HEK293T (cell line): ENCODE data around the gene DPP8.

Experiments used
- CTCF ChIA-PET: fragments of 350-600 bp; formaldehyde crosslinking; extraction: SDS; loops from one replicate; lab custom pipeline; 2021; ENCODE audit warnings: antibody characterized with exemption, inconsistent platforms; lab: Yijun Ruan, JAX
- POLR2A ChIA-PET: fragments of 350-600 bp; formaldehyde crosslinking; extraction: SDS; loops from one replicate; lab custom pipeline; 2020; ENCODE audit warnings: antibody characterized with exemption, inconsistent platforms; lab: Yijun Ruan, JAX
- DNase-seq: peaks from one replicate; pipeline ENCODE4 v3.0.0; 2012; ENCODE audit warnings: mixed read lengths; ENCODE audit errors: extremely low spot score
- ARNT ChIP-seq: fragments of 450-650 bp; IDR thresholded peaks from 2 replicates; pipeline ENCODE4 v1.6.1; 2017; ENCODE audit warnings: mild to moderate bottlenecking
- BHLHE40 ChIP-seq: fragments of 450-650 bp; IDR thresholded peaks from 2 replicates; pipeline ENCODE4 v1.6.1; 2016; ENCODE audit warnings: mild to moderate bottlenecking, moderate library complexity, borderline replicate concordance
- CTBP1 ChIP-seq: fragments of 450-650 bp; IDR thresholded peaks from 2 replicates; pipeline ENCODE4 v1.6.1; 2016; ENCODE audit warnings: borderline replicate concordance
- ELF4 ChIP-seq: fragments of 450-650 bp; IDR thresholded peaks from 2 replicates; pipeline ENCODE4 v1.6.1; 2017; ENCODE audit warnings: antibody characterized with exemption
- FOXA1 ChIP-seq: fragments of 450-650 bp; IDR thresholded peaks from 2 replicates; pipeline ENCODE4 v1.6.1; 2016; ENCODE audit warnings: mild to moderate bottlenecking
- FOXK2 ChIP-seq: fragments of 450-650 bp; IDR thresholded peaks from 2 replicates; pipeline ENCODE4 v1.6.1; 2016; ENCODE audit warnings: mild to moderate bottlenecking
- FOXM1 ChIP-seq: fragments of 450-650 bp; IDR thresholded peaks from 2 replicates; pipeline ENCODE4 v1.6.1; 2017; ENCODE audit warnings: mild to moderate bottlenecking, borderline replicate concordance
- HDGF ChIP-seq: fragments of 450-650 bp; IDR thresholded peaks from 2 replicates; pipeline ENCODE4 v1.6.1; 2017; ENCODE audit warnings: antibody characterized with exemption, borderline replicate concordance
- L3MBTL2 ChIP-seq: fragments of 450-650 bp; conservative IDR thresholded peaks from 2 replicates; pipeline ENCODE4 v1.6.1; 2016; ENCODE audit warnings: mild to moderate bottlenecking
- LEF1 ChIP-seq: fragments of 450-650 bp; IDR thresholded peaks from 2 replicates; pipeline ENCODE4 v1.6.1; 2017; ENCODE audit warnings: mild to moderate bottlenecking, borderline replicate concordance
- NFRKB ChIP-seq: fragments of 450-650 bp; IDR thresholded peaks from 2 replicates; pipeline ENCODE4 v1.6.1; 2016; ENCODE audit warnings: mild to moderate bottlenecking, moderate library complexity
- PKNOX1 ChIP-seq: fragments of 450-650 bp; IDR thresholded peaks from 2 replicates; pipeline ENCODE4 v1.6.1; 2016
- SP1 ChIP-seq: fragments of 450-650 bp; IDR thresholded peaks from 2 replicates; pipeline ENCODE4 v1.6.1; 2017
- SUZ12 ChIP-seq: fragments of 450-650 bp; IDR thresholded peaks from 2 replicates; pipeline ENCODE4 v1.6.1; 2016; ENCODE audit warnings: mild to moderate bottlenecking
- TARDBP ChIP-seq: fragments of 450-650 bp; IDR thresholded peaks from 2 replicates; pipeline ENCODE4 v1.6.1; 2016
- ZNF384 ChIP-seq: fragments of 450-650 bp; IDR thresholded peaks from 2 replicates; pipeline ENCODE4 v1.6.1; 2016

Gene DPP8

DNA sequence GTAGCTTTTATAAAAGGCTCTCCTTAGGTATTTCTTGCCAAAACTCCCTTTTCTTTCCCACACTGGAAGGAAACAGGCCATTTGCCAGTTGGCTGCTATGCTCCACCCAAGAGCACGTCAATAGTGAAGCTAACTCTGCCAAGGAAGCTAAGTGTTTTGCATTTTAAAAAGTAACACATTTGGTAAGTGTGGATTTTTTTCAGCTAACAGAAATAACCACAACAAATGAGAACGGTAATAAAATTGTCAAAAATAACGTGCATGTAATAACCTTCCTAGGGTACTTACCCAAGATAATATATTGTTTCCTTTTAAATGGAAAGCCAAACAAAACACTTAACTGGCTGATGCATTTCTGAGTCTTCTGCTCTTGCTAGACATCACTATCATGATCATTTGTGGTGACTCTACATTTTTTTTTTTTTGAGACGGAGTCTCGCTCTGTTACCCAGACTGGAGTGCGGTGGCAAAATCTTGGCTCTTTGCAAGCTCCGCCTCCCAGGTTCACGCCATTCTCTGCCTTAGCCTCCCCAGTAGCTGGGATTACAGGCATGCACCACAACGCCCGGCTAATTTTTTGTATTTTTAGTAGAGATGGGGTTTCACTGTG, 4.6 kb downstream of the DPP8 start:
- DNase-seq = no peak
- ChIA-PET CTCF (no interaction called here), POLR2A (no interaction called here)
- TF ChIP-seq PKNOX1 (no peak), ZNF384 (no peak), FOXK2 (no peak), FOXA1 (no peak), LEF1 (no peak), NFRKB (no peak), SUZ12 (no peak), SP1 (no peak), TARDBP (no peak), BHLHE40 (no peak), ELF4 (no peak), ARNT (no peak), L3MBTL2 (no peak), CTBP1 (no peak), FOXM1 (no peak), HDGF (no peak)

DNA sequence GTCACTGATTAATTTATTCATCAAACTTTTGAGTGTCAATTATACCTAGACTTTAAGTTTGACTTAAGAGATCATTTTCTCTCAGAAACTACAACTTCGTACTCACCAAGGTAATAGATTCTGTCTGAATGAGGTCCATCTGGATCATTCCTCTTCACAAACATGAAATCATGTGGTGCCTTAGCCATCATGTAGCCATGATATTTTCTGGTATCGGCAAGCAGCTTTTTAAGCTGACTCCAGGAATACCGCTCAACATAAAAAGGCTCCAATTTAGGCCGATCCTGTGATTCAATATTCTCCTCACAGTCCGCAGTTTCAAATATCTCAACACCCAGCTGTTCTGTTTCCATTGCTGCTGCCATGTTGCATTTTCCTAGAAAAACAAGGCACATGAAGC, 5.3 kb downstream of the DPP8 start:
- DNase-seq = no peak
- no peak for TF ChIP-seq HDGF
- ChIA-PET CTCF (interaction anchor here (0.6 kb wide), 1 partner anchor 171 kb away, joined by 4 read pairs; no protein-coding TSS in a partner anchor), POLR2A (no interaction called here)

- no peak for DNase-seq
- ChIA-PET CTCF (no interaction called here), POLR2A (no interaction called here)
- TF ChIP-seq FOXK2 (no peak), ARNT (no peak), L3MBTL2 (no peak), SUZ12 (no peak), ZNF384 (no peak), HDGF (no peak), BHLHE40 (no peak), PKNOX1 (no peak)
Measured at GRCh38 chr15:65509321-65509720, 8.2 kb downstream of the DPP8 start.

DNA sequence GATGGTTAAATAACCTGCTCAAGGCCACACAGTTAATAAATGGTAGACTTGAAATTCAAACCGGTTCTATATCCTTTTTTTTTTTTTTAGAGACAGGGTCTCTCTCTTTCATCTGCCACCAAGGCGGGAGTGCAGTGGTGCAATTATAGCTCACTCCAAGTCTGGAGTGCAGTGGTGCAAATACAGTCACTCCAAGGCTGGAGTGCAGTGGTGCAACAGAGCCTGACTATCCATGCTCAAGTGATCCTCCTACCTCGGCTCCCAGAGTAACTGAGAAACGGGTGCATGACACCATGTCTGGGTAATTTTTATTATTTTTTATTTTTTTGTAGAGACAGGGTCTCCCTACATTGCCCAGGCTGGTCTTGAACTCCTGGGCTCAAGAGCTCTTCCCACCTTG, 23.4 kb downstream of the DPP8 start:
- no peak for DNase-seq
- ChIA-PET POLR2A (no interaction called here), CTCF (no interaction called here)
- no peak for TF ChIP-seq LEF1
- TF ChIP-seq HDGF = no peak

DNA sequence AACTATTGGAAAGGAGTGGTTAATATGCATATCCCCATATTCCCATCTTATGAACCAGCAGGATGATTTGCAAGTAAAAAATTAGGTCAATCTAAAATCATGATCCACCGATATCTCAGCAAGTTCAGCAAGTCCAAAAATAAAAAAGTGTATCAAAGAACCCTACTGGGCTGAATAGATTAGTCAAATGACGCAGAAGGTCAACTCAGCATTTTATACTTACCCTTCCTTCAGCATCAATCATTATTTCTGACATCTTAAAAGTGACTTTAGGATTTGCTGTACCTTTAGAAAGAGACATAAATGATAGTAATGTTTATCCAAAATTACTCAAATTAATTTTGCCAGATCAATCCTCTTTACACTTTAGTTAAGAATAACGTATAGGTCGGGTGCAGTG, 32.6 kb downstream of the DPP8 start:
- no peak for TF ChIP-seq FOXA1
- no peak for TF ChIP-seq ELF4
- no peak for TF ChIP-seq FOXK2
- no peak for TF ChIP-seq FOXM1
- TF ChIP-seq TARDBP = no peak
- TF ChIP-seq ARNT = no peak
- TF ChIP-seq NFRKB = no peak
- TF ChIP-seq SUZ12 = no peak
- no peak for TF ChIP-seq LEF1
- TF ChIP-seq SP1 = no peak
- no peak for TF ChIP-seq CTBP1
- TF ChIP-seq HDGF = no peak
- no peak for TF ChIP-seq PKNOX1
- no peak for TF ChIP-seq ZNF384
- no peak for TF ChIP-seq L3MBTL2
- TF ChIP-seq BHLHE40 = no peak
- DNase-seq = no peak
- CTCF ChIA-PET = no interaction called here
- POLR2A ChIA-PET = no interaction called here

DNA sequence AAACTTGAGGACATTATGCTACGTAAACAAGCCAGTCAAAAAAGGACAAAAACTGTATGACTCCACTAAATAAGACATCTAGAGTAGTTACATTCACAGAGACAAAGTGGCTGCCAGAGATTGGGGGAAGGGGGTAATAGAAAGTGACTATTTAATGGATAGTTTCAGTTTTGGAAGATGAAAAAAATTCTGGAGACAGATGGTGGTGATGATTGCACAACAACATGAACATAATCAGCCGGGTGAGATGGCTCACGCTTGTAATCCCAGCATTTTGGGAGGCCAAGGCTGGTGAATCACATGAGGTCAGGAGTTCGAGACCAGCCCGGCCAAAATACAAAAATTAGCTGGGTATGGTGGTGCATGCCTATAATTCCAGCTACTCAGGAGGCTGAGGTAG, 40.6 kb downstream of the DPP8 start:
- ChIA-PET POLR2A (no interaction called here), CTCF (no interaction called here)
- DNase-seq = no peak
- TF ChIP-seq HDGF (no peak), FOXM1 (no peak), ELF4 (no peak), CTBP1 (no peak), TARDBP (no peak), NFRKB (no peak), ZNF384 (no peak), PKNOX1 (no peak), SP1 (no peak)
